ENCODE measurements around the gene OPN1SW. TPM values are rescaled to one million over a fixed set of nuclear protein-coding genes. Genes with fewer than 3 reads are reported as not detected.

The OPN1SW gene
- total and polyA plus RNA-seq, 3 donors from 2014 or later: not detected

DNA sequence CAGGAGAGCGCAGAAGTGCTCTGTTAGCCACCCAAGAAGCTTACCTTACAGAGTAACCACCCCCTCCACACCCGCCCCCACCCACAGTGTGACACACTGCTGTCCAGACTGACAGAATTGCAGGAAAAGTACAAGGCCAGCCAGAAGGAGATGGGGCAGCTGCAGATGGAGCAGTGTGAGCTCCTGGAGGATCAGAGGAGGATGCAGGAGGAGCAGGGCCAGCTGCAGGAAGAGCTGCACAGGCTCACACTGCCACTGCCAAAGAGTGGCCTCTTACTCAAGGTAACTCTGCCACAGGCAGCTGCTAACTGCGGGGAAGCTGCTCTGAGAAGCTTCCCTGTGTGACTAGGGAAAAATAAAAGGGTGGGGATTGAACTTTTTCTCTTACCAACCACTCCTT, 33.8 kb upstream of the OPN1SW start:
- H3K9me3 ChIP-seq: no peaks in the 10 kb centered on the region
- 82 to 88% methylated on average over 3 of the region's 3 CpGs for WGBS, 2 donors
- H3K36me3 ChIP-seq (ENCODE audit: low read depth, missing control alignments): no peaks in the 10 kb centered on the region
- no peak overlapping the region for H3K4me3 ChIP-seq
- H3K27me3 ChIP-seq: no peaks in the 10 kb centered on the region
- H3K27ac ChIP-seq: no peak overlapping the region
- peaks cover 5% of the 10 kb centered on the region for H3K4me1 ChIP-seq
- intact Hi-C loops (cut with DNase I; ENCODE audit: low total_unique reads): no loop called here
- no peak for DNase-seq
- no peak for TF ChIP-seq POLR2A (IDR thresholded peaks at IDR 0.05)
- TF ChIP-seq, protein P1, sequence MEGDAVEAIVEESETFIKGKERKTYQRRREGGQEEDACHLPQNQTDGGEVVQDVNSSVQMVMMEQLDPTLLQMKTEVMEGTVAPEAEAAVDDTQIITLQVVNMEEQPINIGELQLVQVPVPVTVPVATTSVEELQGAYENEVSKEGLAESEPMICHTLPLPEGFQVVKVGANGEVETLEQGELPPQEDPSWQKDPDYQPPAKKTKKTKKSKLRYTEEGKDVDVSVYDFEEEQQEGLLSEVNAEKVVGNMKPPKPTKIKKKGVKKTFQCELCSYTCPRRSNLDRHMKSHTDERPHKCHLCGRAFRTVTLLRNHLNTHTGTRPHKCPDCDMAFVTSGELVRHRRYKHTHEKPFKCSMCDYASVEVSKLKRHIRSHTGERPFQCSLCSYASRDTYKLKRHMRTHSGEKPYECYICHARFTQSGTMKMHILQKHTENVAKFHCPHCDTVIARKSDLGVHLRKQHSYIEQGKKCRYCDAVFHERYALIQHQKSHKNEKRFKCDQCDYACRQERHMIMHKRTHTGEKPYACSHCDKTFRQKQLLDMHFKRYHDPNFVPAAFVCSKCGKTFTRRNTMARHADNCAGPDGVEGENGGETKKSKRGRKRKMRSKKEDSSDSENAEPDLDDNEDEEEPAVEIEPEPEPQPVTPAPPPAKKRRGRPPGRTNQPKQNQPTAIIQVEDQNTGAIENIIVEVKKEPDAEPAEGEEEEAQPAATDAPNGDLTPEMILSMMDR (IDR thresholded peaks at IDR 0.05): no peak

DNA sequence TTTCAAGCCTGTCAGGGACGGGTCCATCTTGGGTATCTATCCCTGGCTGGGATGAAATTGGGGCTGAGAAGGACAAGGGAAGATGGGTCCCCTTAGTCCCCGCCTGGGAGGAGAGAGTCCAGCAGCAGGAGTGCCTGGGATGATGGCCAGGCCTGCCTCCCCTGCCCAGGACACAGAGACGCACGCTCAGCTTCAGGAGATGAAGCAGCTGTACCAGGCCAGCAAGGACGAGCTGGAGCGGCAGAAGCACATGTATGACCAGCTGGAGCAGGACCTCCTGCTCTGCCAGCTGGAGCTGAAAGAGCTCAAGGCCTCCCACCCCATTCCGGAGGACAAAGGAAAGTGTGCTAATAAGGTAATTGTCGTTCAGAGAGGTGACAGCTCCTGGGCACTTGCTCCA, 31.6 kb upstream of the OPN1SW start:
- WGBS, 2 donors: 56 to 85% methylated on average over 8 of the region's 8 CpGs
- H3K27me3 ChIP-seq: no peaks in the 10 kb centered on the region
- intact Hi-C loops (cut with DNase I; ENCODE audit: low total_unique reads): no loop called here
- no peak overlapping the region for H3K4me3 ChIP-seq
- H3K9me3 ChIP-seq: no peaks in the 10 kb centered on the region
- H3K36me3 ChIP-seq (ENCODE audit: low read depth, missing control alignments): no peaks in the 10 kb centered on the region
- DNase-seq: no peak
- TF ChIP-seq POLR2A (IDR thresholded peaks at IDR 0.05): no peak
- H3K4me1 ChIP-seq: no peaks in the 10 kb centered on the region
- no peak overlapping the region for H3K27ac ChIP-seq

DNA sequence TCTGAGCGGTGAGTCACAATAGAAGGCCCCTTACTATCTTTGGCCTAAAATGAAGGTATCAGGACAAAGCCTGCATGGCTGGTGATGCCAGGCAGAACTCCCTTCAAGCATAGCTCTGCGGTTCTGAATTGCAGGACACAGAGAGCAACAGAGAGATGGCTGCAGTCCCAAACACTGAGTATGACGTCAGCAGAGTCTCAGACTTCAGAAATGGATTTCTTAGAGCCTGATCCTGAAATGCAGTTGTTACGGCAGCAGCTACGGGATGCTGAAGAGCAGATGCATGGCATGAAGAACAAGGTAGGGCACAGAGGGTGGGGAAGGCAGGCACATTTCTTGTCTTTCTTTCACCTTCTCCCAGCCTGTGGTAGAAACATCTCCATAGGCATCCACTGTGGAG, 29.6 kb upstream of the OPN1SW start:
- no peaks in the 10 kb centered on the region for H3K27me3 ChIP-seq
- H3K9me3 ChIP-seq: no peaks in the 10 kb centered on the region
- H3K36me3 ChIP-seq (ENCODE audit: low read depth, missing control alignments): no peaks in the 10 kb centered on the region
- H3K27ac ChIP-seq: no peak overlapping the region
- WGBS, 2 donors: 94 to 98% methylated on average over 5 of the region's 5 CpGs
- DNase-seq: no peak
- intact Hi-C loops (cut with DNase I; ENCODE audit: low total_unique reads): no loop called here
- no peak for TF ChIP-seq POLR2A (IDR thresholded peaks at IDR 0.05)
- TF ChIP-seq, protein P1 (IDR thresholded peaks at IDR 0.05): no peak
- no peak overlapping the region for H3K4me3 ChIP-seq
- H3K4me1 ChIP-seq: no peaks in the 10 kb centered on the region

DNA sequence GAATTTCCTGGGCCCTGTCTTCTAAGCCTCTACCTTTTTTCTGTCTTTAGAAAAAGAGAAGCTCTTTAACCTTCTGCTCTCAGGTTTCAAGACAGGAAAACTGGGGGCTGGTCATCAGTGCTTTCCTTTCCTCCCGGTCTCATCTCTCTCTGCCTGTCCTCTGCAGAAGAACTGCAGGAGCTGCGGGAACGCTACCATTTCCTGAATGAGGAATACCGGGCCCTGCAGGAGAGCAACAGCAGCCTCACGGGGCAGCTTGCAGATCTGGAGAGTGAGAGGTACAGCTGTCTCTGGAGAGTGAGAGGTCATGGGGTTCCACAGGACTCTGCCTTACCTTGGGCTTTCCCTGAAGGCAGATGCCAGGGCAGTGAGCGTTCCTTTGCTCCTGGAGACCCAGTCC, 28.9 kb upstream of the OPN1SW start:
- intact Hi-C loops (cut with DNase I; ENCODE audit: low total_unique reads): no loop called here
- Histone ChIP-seq H3K4me1 (no peaks in the 10 kb centered on the region), H3K4me3 (no peak overlapping the region), H3K27me3 (no peaks in the 10 kb centered on the region), H3K36me3 (ENCODE audit: low read depth, missing control alignments) (no peaks in the 10 kb centered on the region), H3K27ac (no peak overlapping the region), H3K9me3 (no peaks in the 10 kb centered on the region)
- TF ChIP-seq, protein P1 (IDR thresholded peaks at IDR 0.05): no peak
- no peak for TF ChIP-seq POLR2A (IDR thresholded peaks at IDR 0.05)
- WGBS, 2 donors: 92% methylated on average over 4 to 6 of the region's 6 CpGs
- DNase-seq: no peak

DNA sequence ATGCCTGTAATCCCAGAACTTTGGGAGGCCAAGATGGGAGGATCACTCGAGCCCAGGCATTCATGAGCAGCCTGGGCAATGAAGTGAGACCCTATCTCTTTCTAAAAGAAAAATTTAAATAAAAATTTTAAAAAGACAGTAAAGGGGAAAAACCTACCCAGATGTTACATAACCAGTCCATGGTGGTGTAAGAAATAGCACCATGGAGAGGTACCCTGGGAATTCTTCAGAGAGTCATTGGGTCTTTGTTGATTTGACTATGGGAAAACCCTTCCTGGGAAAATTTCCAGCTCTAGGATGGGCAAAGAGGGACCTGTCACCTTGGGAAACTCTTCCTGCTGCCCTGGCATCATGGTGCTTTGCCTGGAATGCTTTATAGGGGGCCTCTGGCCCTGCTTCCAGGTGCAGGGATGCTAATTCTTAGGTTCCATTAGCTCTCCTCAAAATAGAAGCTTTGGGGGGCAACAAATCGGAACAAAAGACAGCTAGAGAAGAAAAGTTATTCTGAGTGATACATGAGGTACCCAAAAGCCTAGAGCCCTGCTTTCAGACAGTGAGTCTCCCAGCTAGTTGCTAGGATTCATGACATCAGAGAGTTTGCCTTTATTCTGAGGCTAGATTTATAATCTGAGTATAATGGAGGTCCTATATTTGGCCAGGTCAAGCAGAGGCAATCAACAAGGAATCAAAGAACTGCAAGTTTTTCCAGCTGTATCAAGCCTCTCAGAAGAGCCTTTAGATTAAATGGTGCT, 26.2 kb upstream of the OPN1SW start:
- DNase-seq: no peak
- TF ChIP-seq, protein P1 (IDR thresholded peaks at IDR 0.05): no peak
- TF ChIP-seq POLR2A (IDR thresholded peaks at IDR 0.05): no peak
- H3K4me1 ChIP-seq: no peaks in the 10 kb centered on the region
- H3K4me3 ChIP-seq: no peak overlapping the region
- no peaks in the 10 kb centered on the region for H3K9me3 ChIP-seq
- intact Hi-C loops (cut with DNase I; ENCODE audit: low total_unique reads): no loop called here
- no peaks in the 10 kb centered on the region for H3K36me3 ChIP-seq (ENCODE audit: low read depth, missing control alignments)
- no peaks in the 10 kb centered on the region for H3K27me3 ChIP-seq
- 96 to 98% methylated on average over 2 of the region's 2 CpGs for WGBS, 2 donors
- no peak overlapping the region for H3K27ac ChIP-seq

Measured in testis (tissue), 3 donors.